HCT116 (cell line): Measurements from ENCODE around the gene NEURL3. TPM values are rescaled to one million over a fixed set of nuclear protein-coding genes. Genes with fewer than 3 reads are reported as not detected.

ENCODE experiments used
- ATAC-seq: fragments of 200-7000 bp; cut with Tn5 transposase; 2 replicates; pipeline ENCODE4 v1.9.1; 2020; ENCODE audit warnings: mild to moderate bottlenecking, moderate library complexity
- BruUV-seq: library from RNA; stranded (reverse); fragments of 400-500 nt; replicated peaks from 2 replicates; lab custom pipeline; 2021; lab: Mats Ljungman, UMichigan
- CTCF ChIA-PET: fragments of 300-600 bp; sonication (Branson Sonifier 250); formaldehyde crosslinking; loops from one replicate; lab custom pipeline; 2021; ENCODE audit warnings: antibody characterized with exemption; lab: Charles Lee
- POLR2A ChIA-PET: fragments of 300-600, 350-600 bp; sonication (Branson Sonifier 250); formaldehyde crosslinking; loops from one replicate; lab custom pipeline; 2021; ENCODE audit warnings: antibody characterized with exemption; lab: Charles Lee
- RAD21 ChIA-PET, 2 experiments: fragments of 300-600 bp; sonication (Branson Sonifier 250); formaldehyde crosslinking; loops; one replicate each; lab custom pipeline; 2023; ENCODE audit warnings: low total read pairs in 2 of 2; ENCODE audit not compliant: uncharacterized antibody in 2 of 2, unreplicated experiment in 2 of 2, low non-redundant PET in 1 of 2; lab: Charles Lee
- DNase-seq: peaks from one replicate; pipeline ENCODE4 v3.0.0-alpha.2; 2010; ENCODE audit warnings: low read depth, low spot score
- H2AFZ ChIP-seq: fragments of 200-600 bp; shearing (Covaris generic), sonication (generic); 2 replicates; pipeline ENCODE4 v1.6.1; 2017; ENCODE audit warnings: low read depth, mixed run types, mixed read lengths, antibody characterized with exemption, low read length; ENCODE audit not compliant: poor library complexity, severe bottlenecking
- H3K27ac ChIP-seq: 2 replicates; pipeline ENCODE4 v1.5.1; 2012; ENCODE audit warnings: low read depth, low read length
- H3K27me3 ChIP-seq: fragments of 200-600 bp; sonication (generic); 2 replicates; pipeline ENCODE4 v1.6.1; 2016; ENCODE audit warnings: mixed run types, low read length, mixed read lengths; ENCODE audit not compliant: insufficient read depth
- H3K36me3 ChIP-seq, 2 experiments: fragments of 200-500 bp in 1 of 2; fragments of 200-600 bp in 1 of 2; sonication (Bioruptor generic) in 1 of 2; sonication (generic) in 1 of 2; 2 replicates each; pipeline versions ENCODE4 v1.5.1 to v1.6.1; 2014 to 2016; ENCODE audit warnings: low read length in 2 of 2, inconsistent platforms in 1 of 2, mixed read lengths in 1 of 2, mixed run types in 1 of 2; ENCODE audit not compliant: insufficient read depth in 2 of 2, control insufficient read depth in 1 of 2
- H3K4me1 ChIP-seq, 2 experiments: fragments of 200-600 bp in 1 of 2; sonication (generic) in 1 of 2; 2 replicates each; pipeline versions ENCODE4 v1.5.1 to v1.6.1; 2012 to 2017; ENCODE audit warnings: low read length in 2 of 2, inconsistent platforms in 1 of 2, mild to moderate bottlenecking in 1 of 2, mixed read lengths in 1 of 2, mixed run types in 1 of 2, moderate library complexity in 1 of 2; ENCODE audit not compliant: insufficient read depth in 2 of 2, control insufficient read depth in 1 of 2
- H3K4me2 ChIP-seq: fragments of 200-600 bp; sonication (generic); 2 replicates; pipeline ENCODE4 v1.6.1; 2017; ENCODE audit warnings: mixed run types, low read length, mixed read lengths
- H3K4me3 ChIP-seq, 2 experiments: fragments of 200-600 bp in 1 of 2; sonication (generic) in 1 of 2; replicated peaks in 1 of 2; 2 replicates each; pipeline ENCODE4 v1.5.1; 2011 to 2016; ENCODE audit warnings: low read length in 2 of 2, control low read depth in 1 of 2, low read depth in 1 of 2, mild to moderate bottlenecking in 1 of 2, mixed read lengths in 1 of 2, mixed run types in 1 of 2
- H3K79me2 ChIP-seq: fragments of 200-600 bp; sonication (generic); 2 replicates; pipeline ENCODE4 v1.6.1; 2017; ENCODE audit warnings: mild to moderate bottlenecking, mixed run types, low read length, moderate library complexity, mixed read lengths; ENCODE audit not compliant: insufficient read depth
- H3K9ac ChIP-seq: fragments of 200-600 bp; sonication (generic); 2 replicates; pipeline ENCODE4 v1.6.1; 2016; ENCODE audit warnings: low read length, mixed read lengths
- H3K9me2 ChIP-seq: fragments of 200-600 bp; sonication (generic), shearing (Covaris generic); 2 replicates; pipeline ENCODE4 v1.6.1; 2017; ENCODE audit warnings: mixed run types, mild to moderate bottlenecking, moderate library complexity; ENCODE audit not compliant: insufficient read depth
- H3K9me3 ChIP-seq, 2 experiments: fragments of 200-500 bp in 1 of 2; fragments of 200-600 bp in 1 of 2; sonication (Bioruptor generic) in 1 of 2; sonication (generic) in 1 of 2; 2 replicates each; pipeline ENCODE4 v1.6.1; 2014 to 2017; ENCODE audit warnings: low read length in 2 of 2, mixed read lengths in 2 of 2, inconsistent platforms in 1 of 2, low read depth in 1 of 2, mild to moderate bottlenecking in 1 of 2, mixed run types in 1 of 2, moderate library complexity in 1 of 2; ENCODE audit not compliant: control insufficient read depth in 1 of 2, insufficient read depth in 1 of 2
- H4K20me1 ChIP-seq: fragments of 200-600 bp; sonication (generic), shearing (Covaris generic); 2 replicates; pipeline ENCODE4 v1.6.1; 2017; ENCODE audit warnings: mixed run types, mild to moderate bottlenecking, moderate library complexity; ENCODE audit not compliant: insufficient read depth
- ATF3 ChIP-seq: IDR thresholded peaks from 2 replicates; pipeline ENCODE4 v1.6.1; 2012
- CBX3 ChIP-seq: IDR thresholded peaks from 2 replicates; pipeline ENCODE4 v1.6.1; 2012; ENCODE audit warnings: low read depth
- CEBPB ChIP-seq: IDR thresholded peaks from 2 replicates; pipeline ENCODE4 v1.6.1; 2012; ENCODE audit warnings: low read depth
- EGR1 ChIP-seq: IDR thresholded peaks from 2 replicates; pipeline ENCODE4 v1.6.1; 2012; ENCODE audit warnings: low read depth
- ELF1 ChIP-seq: IDR thresholded peaks from 2 replicates; pipeline ENCODE4 v1.6.1; 2012; ENCODE audit warnings: low read depth, borderline replicate concordance
- EZH2 ChIP-seq: fragments of 200-600 bp; sonication (generic); IDR thresholded peaks from 2 replicates; pipeline ENCODE4 v1.6.1; 2017; ENCODE audit warnings: antibody characterized with exemption, mixed run types
- FOSL1 ChIP-seq: IDR thresholded peaks from 2 replicates; pipeline ENCODE4 v1.6.1; 2012; ENCODE audit warnings: low read depth
- JUND ChIP-seq: IDR thresholded peaks from 2 replicates; pipeline ENCODE4 v1.6.1; 2012
- MAX ChIP-seq: IDR thresholded peaks from 2 replicates; pipeline ENCODE4 v1.6.1; 2012
- POLR2A ChIP-seq: IDR thresholded peaks from 2 replicates; pipeline ENCODE4 v1.7.0; 2011; ENCODE audit warnings: borderline replicate concordance; ENCODE audit not compliant: insufficient read depth, insufficient read length; ENCODE audit errors: extremely low read depth
- POLR2AphosphoS5 ChIP-seq: IDR thresholded peaks from 2 replicates; pipeline ENCODE4 v1.6.1; 2011; ENCODE audit warnings: mild to moderate bottlenecking, low read depth, low read length, moderate library complexity
- RAD21 ChIP-seq: IDR thresholded peaks from 2 replicates; pipeline ENCODE4 v1.6.1; 2012; ENCODE audit warnings: low read depth, mild to moderate bottlenecking
- SRF ChIP-seq: IDR thresholded peaks from 2 replicates; pipeline ENCODE4 v1.6.1; 2012; ENCODE audit warnings: low read depth
- TCF7L2 ChIP-seq: IDR thresholded peaks from 2 replicates; pipeline ENCODE4 v1.7.0; 2011; ENCODE audit warnings: borderline replicate concordance, inconsistent platforms; ENCODE audit not compliant: insufficient read depth, insufficient read length; ENCODE audit errors: extremely low read depth
- YY1 ChIP-seq: IDR thresholded peaks from 2 replicates; pipeline ENCODE4 v1.6.1; 2011; ENCODE audit warnings: low read length, low read depth, moderate library complexity, mild to moderate bottlenecking; ENCODE audit not compliant: insufficient replicate concordance; ENCODE audit errors: extremely low read depth
- ZBTB33 ChIP-seq: IDR thresholded peaks from 2 replicates; pipeline ENCODE4 v1.6.1; 2011; ENCODE audit warnings: mild to moderate bottlenecking, low read length, moderate library complexity; ENCODE audit not compliant: insufficient replicate concordance; ENCODE audit errors: extremely low read depth
- intact Hi-C: fragments of 100-400 bp; cut with micrococcal nuclease; formaldehyde crosslinking; loops from 2 replicates; pipeline ENCODE4 v1.10.0; 2022
- total RNA-seq: library from RNA; stranded (reverse); gene quantifications from one replicate; pipeline ENCODE4 v1.2.1, GENCODE V29; 2021; ENCODE audit not compliant: unreplicated experiment
- TF ChIP-seq, protein P1 (sequence below): IDR thresholded peaks from 2 replicates; pipeline ENCODE4 v1.6.1; 2012; ENCODE audit warnings: low read depth

NEURL3 gene
- total RNA-seq, 1 experiment from 2014 or later: not detected

DNA sequence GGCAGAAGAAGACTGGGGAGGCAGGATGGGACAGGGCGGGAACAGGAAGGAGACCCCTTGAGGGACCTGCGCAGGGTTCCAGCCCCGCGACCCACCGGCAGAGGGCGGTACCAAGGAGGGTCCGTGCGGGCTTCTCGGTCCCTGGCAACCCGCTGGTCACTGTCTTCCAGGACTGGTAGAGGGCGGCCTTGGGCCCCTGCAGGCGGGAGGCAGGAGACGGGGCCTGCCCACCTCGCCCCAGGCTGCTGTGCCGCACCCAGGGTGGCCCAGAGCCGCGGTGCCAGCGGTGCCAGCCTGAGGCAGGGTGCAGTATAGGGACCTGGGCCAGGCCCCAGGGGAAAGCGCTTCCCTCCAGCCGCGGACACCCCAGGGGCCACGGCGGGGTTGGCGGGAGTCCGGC lies 34.5 kb downstream of the NEURL3 start:
- no peak overlapping the region for H3K27ac ChIP-seq
- no peak overlapping the region for H3K4me2 ChIP-seq
- no peaks in the 10 kb centered on the region for H3K36me3 ChIP-seq
- ChIA-PET CTCF (no interaction called here), POLR2A (no interaction called here)
- no TSS peak for BruUV-seq
- no peak overlapping the region for H3K4me3 ChIP-seq
- TF ChIP-seq ATF3 (no peak), POLR2A (no peak), YY1 (no peak), FOSL1 (no peak), CEBPB (no peak)
- TF ChIP-seq, protein P1, sequence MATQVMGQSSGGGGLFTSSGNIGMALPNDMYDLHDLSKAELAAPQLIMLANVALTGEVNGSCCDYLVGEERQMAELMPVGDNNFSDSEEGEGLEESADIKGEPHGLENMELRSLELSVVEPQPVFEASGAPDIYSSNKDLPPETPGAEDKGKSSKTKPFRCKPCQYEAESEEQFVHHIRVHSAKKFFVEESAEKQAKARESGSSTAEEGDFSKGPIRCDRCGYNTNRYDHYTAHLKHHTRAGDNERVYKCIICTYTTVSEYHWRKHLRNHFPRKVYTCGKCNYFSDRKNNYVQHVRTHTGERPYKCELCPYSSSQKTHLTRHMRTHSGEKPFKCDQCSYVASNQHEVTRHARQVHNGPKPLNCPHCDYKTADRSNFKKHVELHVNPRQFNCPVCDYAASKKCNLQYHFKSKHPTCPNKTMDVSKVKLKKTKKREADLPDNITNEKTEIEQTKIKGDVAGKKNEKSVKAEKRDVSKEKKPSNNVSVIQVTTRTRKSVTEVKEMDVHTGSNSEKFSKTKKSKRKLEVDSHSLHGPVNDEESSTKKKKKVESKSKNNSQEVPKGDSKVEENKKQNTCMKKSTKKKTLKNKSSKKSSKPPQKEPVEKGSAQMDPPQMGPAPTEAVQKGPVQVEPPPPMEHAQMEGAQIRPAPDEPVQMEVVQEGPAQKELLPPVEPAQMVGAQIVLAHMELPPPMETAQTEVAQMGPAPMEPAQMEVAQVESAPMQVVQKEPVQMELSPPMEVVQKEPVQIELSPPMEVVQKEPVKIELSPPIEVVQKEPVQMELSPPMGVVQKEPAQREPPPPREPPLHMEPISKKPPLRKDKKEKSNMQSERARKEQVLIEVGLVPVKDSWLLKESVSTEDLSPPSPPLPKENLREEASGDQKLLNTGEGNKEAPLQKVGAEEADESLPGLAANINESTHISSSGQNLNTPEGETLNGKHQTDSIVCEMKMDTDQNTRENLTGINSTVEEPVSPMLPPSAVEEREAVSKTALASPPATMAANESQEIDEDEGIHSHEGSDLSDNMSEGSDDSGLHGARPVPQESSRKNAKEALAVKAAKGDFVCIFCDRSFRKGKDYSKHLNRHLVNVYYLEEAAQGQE: no peak
- TF ChIP-seq, all 23 proteins: peak for 0
- DNase-seq (no peak), ATAC-seq (no peak)
- Histone ChIP-seq H4K20me1 (no peaks in the 10 kb centered on the region), H3K27me3 (no peaks in the 10 kb centered on the region), H3K9me3 (no peaks in the 10 kb centered on the region), H3K79me2 (no peaks in the 10 kb centered on the region), H2AFZ (no peak overlapping the region), H3K9ac (no peak overlapping the region), H3K9me2 (no peaks in the 10 kb centered on the region), H3K4me1 (no peaks in the 10 kb centered on the region)
- RAD21 ChIA-PET: no interaction called here
- intact Hi-C loops: no loop called here

DNA sequence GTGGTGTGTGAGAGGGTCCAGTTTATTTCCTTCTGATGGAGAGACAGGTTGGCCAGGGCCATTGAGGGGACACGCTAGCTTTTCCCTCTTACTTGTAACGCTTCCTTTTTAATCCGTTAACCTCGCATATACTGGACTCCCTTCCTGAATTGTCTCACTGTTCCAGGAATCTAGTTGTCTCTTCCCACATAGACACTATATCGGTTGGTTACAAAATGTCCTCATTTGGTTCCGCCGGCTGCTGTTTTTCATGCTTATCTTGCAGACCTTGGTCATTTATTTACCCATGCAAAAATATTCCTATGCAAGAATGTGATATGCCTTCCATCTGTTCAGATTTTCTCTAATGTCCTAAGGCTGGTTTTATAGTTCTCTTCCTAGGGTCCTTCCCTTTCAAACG lies 35.0 kb downstream of the NEURL3 start:
- no peaks in the 10 kb centered on the region for H3K36me3 ChIP-seq
- no peak overlapping the region for H3K4me2 ChIP-seq
- H3K4me3 ChIP-seq: no peak overlapping the region
- CTCF ChIA-PET: no interaction called here
- no peak overlapping the region for H3K27ac ChIP-seq
- no TSS peak for BruUV-seq
- intact Hi-C loops: no loop called here
- no peaks in the 10 kb centered on the region for H3K27me3 ChIP-seq
- H3K9ac ChIP-seq: no peak overlapping the region
- no peaks in the 10 kb centered on the region for H3K4me1 ChIP-seq
- RAD21 ChIA-PET: no interaction called here
- DNase-seq: no peak
- H3K9me2 ChIP-seq: no peaks in the 10 kb centered on the region
- H4K20me1 ChIP-seq: no peaks in the 10 kb centered on the region
- no peaks in the 10 kb centered on the region for H3K9me3 ChIP-seq
- H2AFZ ChIP-seq: no peak overlapping the region
- POLR2A ChIA-PET: no interaction called here
- H3K79me2 ChIP-seq: no peaks in the 10 kb centered on the region
- no peak for ATAC-seq
- TF ChIP-seq FOSL1: no peak
- TF ChIP-seq POLR2AphosphoS5: no peak
- TF ChIP-seq TCF7L2: no peak
- no peak for TF ChIP-seq ELF1
- no peak for TF ChIP-seq EZH2
- TF ChIP-seq MAX: no peak
- no peak for TF ChIP-seq YY1
- TF ChIP-seq JUND: no peak
- TF ChIP-seq RAD21: no peak
- TF ChIP-seq CBX3: no peak
- no peak for TF ChIP-seq SRF
- no peak for TF ChIP-seq EGR1
- TF ChIP-seq ZBTB33: no peak
